Upper lobe of right lung (tissue), 1 donor: ENCODE measurements around the gene NRXN3. TPM values are rescaled to one million over a fixed set of nuclear protein-coding genes. Genes with fewer than 3 reads are reported as not detected.
"Not testable (repeated sequence)": the region's sequence is repeated elsewhere in the genome, so short reads cannot be mapped to it uniquely, and the experiment has no call there.

Source experiments
- ATAC-seq: fragments of 200-7000 bp; cut with Tn5 transposase; one replicate; pipeline ENCODE4 v1.9.1; 2020; ENCODE audit warnings: mild to moderate bottlenecking, moderate library complexity
- DNase-seq: peaks from one replicate; pipeline ENCODE4 v3.0.0-alpha.2; 2020
- H3K27ac ChIP-seq: fragments of 200-600 bp; one replicate; pipeline ENCODE4 v1.8.0; 2022
- H3K27me3 ChIP-seq: fragments of 200-600 bp; one replicate; pipeline ENCODE4 v1.8.0; 2022; ENCODE audit warnings: mild to moderate bottlenecking
- H3K36me3 ChIP-seq: fragments of 200-600 bp; one replicate; pipeline ENCODE4 v1.8.0; 2022
- H3K4me1 ChIP-seq: fragments of 200-600 bp; one replicate; pipeline ENCODE4 v1.8.0; 2022
- H3K4me3 ChIP-seq: fragments of 200-600 bp; one replicate; pipeline ENCODE4 v1.8.0; 2022; ENCODE audit warnings: mild to moderate bottlenecking
- H3K9me3 ChIP-seq: fragments of 200-600 bp; one replicate; pipeline ENCODE4 v1.8.0; 2022
- CTCF ChIP-seq: fragments of 200-600 bp; IDR thresholded peaks from one replicate; pipeline ENCODE4 v1.8.0; 2022; ENCODE audit warnings: antibody characterized with exemption
- intact Hi-C: fragments of 100-400 bp; cut with DNase I; formaldehyde crosslinking; loops from one replicate; pipeline ENCODE4 v1.11.0; 2022
- total RNA-seq: library from RNA; stranded (reverse); fragmentation: NEBNext Ultra II Directional; extraction: Animal tissue kit (Norgen Biotek cat#: 25700); gene quantifications from one replicate; pipeline ENCODE4 v1.2.1, GENCODE V29; 2021
- donor health status: DM: no; HTN: yes; CAD: no; lungs with severe emphysema.

NRXN3 gene
- total RNA-seq, 1 donor from 2014 or later = 10.0 TPM

- DNase-seq (no peak), ATAC-seq (peak; percentile 45)
- Histone ChIP-seq H3K36me3 (no peaks in the 10 kb centered on the region), H3K27ac (no peak overlapping the region), H3K9me3 (no peaks in the 10 kb centered on the region), H3K4me1 (no peaks in the 10 kb centered on the region), H3K4me3 (no peak overlapping the region), H3K27me3 (peaks cover 7% of the 10 kb centered on the region)
- peak; percentile 51 for TF ChIP-seq CTCF
- intact Hi-C loops = no loop called here
These were observed 841.1 kb downstream of the NRXN3 start for GRCh38 chr14:79011091-79011919.

GRCh38 chr14:79011920-79012204 lies 841.7 kb downstream of the NRXN3 start:
- DNase-seq (no peak), ATAC-seq (no peak)
- H3K4me1 ChIP-seq = no peaks in the 10 kb centered on the region
- no peaks in the 10 kb centered on the region for H3K9me3 ChIP-seq
- no peaks in the 10 kb centered on the region for H3K36me3 ChIP-seq
- peaks cover 7% of the 10 kb centered on the region for H3K27me3 ChIP-seq
- no peak overlapping the region for H3K27ac ChIP-seq
- no peak for TF ChIP-seq CTCF
- intact Hi-C loops = no loop called here
- H3K4me3 ChIP-seq = no peak overlapping the region

GRCh38 chr14:79016828-79017505 lies 846.8 kb downstream of the NRXN3 start:
- H3K4me1 ChIP-seq = no peaks in the 10 kb centered on the region
- intact Hi-C loops = no loop called here
- no peak for ATAC-seq
- H3K36me3 ChIP-seq = no peaks in the 10 kb centered on the region
- H3K27ac ChIP-seq = no peak overlapping the region
- no peak for DNase-seq
- H3K4me3 ChIP-seq = no peak overlapping the region
- H3K27me3 ChIP-seq = no peaks in the 10 kb centered on the region
- H3K9me3 ChIP-seq = no peaks in the 10 kb centered on the region
- no peak for TF ChIP-seq CTCF

GRCh38 chr14:79017561-79017960 lies 847.4 kb downstream of the NRXN3 start:
- Histone ChIP-seq H3K4me3 (no peak overlapping the region), H3K4me1 (no peaks in the 10 kb centered on the region), H3K9me3 (no peaks in the 10 kb centered on the region), H3K27me3 (no peaks in the 10 kb centered on the region), H3K27ac (no peak overlapping the region), H3K36me3 (no peaks in the 10 kb centered on the region)
- DNase-seq = no peak
- TF ChIP-seq CTCF = no peak
- intact Hi-C loops = no loop called here
- no peak for ATAC-seq

GRCh38 chr14:79018836-79019235 lies 848.7 kb downstream of the NRXN3 start:
- no peak for ATAC-seq

GRCh38 chr14:79019898-79020297 lies 849.7 kb downstream of the NRXN3 start:
- H3K4me3 ChIP-seq, ATAC-seq, H3K27me3 ChIP-seq, DNase-seq, H3K36me3 ChIP-seq, H3K27ac ChIP-seq, H3K4me1 ChIP-seq, H3K9me3 ChIP-seq, intact Hi-C loops: not testable (repeated sequence)

More at GRCh38 chr14:79018836-79019235, 848.7 kb downstream of the NRXN3 start:
- H3K9me3 ChIP-seq = no peaks in the 10 kb centered on the region
- no peak overlapping the region for H3K4me3 ChIP-seq
- no peak for DNase-seq
- intact Hi-C loops = no loop called here
- no peaks in the 10 kb centered on the region for H3K36me3 ChIP-seq
- H3K27me3 ChIP-seq = no peaks in the 10 kb centered on the region
- no peaks in the 10 kb centered on the region for H3K4me1 ChIP-seq
- no peak for TF ChIP-seq CTCF
- no peak overlapping the region for H3K27ac ChIP-seq
